ENCODE data around the gene DOCK2.

The DOCK2 gene

DNA sequence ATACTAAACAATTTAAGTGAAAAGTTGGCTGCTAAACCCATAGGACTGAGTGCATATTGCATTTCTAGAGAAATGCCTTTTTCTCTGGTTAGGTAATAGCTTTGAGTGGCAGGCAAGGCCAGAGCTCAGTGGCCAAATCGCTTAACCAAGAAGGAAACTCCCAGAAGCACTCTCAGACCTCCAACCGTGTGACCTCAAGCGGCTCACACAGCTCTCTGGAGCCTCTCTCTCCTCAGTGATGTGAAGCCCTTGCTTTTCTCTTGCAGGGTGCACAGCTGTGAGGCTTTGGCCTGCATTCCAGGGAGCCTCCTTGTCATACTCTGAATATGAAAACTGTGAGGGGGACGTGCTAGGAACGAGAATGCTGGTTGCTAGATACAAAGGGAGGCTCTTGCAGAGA lies 236.6 kb downstream of the DOCK2 start:
- no peak for DNase-seq

GRCh38 chr5:169874621-169875020 lies 237.5 kb downstream of the DOCK2 start:
- DNase-seq = no peak

GRCh38 chr5:169875091-169875728 lies 238.1 kb downstream of the DOCK2 start:
- no peak for DNase-seq

DNA sequence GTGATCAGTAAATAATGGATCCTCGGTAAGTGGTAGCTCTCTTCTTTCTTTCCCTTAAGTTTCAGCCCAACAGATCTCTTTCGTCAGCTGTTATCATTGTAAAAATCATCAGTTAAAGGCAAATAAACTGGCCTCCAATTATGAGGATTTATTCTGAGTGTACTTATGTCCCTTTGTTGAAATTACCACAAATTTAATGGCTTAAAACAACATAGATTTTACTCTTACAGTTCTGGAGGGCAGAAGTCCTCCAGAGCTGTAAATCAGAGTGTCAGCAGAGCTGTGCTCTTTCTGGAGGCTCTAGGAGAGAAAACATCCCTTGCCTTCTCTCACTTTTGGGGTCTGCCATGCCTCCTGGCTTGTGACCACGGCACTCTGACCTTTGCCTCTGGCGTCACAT lies 238.7 kb downstream of the DOCK2 start:
- no peak for DNase-seq

DNA sequence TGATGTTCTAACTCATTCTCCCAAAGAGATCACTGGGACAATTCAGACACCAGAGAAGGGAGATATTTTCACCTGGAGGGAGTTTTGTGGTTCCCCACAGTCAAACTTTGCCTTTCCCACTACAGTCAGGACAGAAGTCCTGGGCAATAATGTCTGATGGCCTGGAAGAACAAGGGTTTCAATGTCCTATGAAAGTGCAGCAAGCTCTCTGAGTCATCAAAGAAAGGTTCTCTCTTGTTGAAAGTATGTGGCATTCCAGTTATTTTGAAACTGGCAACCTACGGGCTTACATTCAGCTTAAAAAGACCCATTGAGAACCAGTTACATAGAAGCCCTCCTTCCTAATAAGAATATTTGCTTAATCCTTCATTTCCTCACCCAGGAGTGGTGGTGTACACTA lies 239.3 kb downstream of the DOCK2 start:
- DNase-seq = no peak

DNA sequence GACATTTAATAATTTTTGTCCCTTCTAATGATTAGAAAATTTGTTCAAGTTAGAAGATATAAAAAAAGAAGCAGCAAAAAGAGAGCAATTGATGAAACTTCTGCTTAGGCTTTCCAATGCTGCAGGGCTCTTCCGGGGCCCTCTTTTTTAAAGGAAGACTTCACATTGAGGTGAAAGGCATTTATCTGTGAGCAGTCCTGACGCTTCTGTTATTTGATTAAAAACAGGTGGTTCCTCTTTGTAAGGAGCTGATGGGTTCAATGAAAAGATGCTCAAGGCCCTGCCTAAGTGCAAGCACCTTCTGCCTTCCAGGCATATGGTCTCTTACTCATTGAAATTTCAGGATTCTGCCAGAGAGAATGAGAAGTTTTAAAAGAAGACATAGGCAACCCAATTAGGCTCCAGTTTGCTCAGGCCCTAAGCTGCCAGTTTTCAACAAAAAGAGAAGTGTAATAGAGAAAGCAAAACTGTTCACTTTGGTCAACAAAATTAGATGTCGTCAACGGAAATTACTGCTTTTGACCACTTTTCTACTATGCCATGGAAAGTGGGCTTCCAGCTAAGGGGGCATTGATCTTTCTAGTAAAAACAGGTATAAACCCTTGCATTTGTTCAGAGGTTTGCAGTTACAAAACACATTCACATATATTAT lies 243.1 kb downstream of the DOCK2 start:
- DNase-seq = no peak

DNA sequence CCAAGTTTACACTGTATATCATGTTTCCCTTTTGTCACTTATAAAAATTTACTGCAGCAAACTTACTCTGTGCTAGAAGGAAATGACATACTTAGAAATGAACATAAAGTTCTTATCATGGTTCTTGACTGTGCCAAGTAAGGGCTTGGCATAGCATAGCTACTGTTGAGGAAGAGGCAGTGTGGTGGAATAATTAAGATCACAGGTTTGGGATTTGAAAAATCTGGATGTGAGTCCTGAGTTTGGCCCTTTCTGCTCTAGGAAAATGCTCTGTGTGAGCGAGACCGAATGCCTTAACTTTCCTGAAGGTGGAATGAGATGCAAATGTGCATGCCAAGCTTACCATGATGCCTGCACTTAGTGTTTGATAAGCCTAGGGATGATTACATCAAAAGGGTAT lies 243.7 kb downstream of the DOCK2 start:
- DNase-seq = no peak

- no peak for DNase-seq
These were observed 244.7 kb downstream of the DOCK2 start for GRCh38 chr5:169881702-169882303.

GRCh38 chr5:169886033-169886432 lies 249.0 kb downstream of the DOCK2 start:
- DNase-seq = no peak

- DNase-seq = no peak
These were observed 249.6 kb downstream of the DOCK2 start for GRCh38 chr5:169886677-169887076.

- DNase-seq = no peak
These were observed 252.5 kb downstream of the DOCK2 start for GRCh38 chr5:169889572-169889971.

DNA sequence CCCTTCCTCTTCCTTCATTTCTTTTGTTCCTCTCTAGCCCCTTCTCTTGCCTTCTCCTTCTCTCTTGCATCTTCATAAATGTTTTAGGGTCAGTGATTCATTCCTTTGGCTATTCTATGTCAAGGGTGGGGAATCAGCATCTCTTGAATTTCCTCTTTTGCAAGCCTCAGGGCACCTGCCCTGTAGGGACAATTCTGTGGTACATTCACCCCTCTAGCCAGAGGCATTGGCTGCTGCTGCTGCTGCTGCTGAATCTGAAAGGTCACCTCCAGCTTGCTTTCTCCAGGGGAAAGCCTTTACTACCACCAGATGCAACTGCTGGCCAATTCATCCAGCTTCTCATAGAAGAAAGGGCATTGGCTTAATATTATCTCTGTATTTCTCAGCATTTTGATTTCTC lies 255.9 kb downstream of the DOCK2 start:
- no peak for DNase-seq

- no peak for DNase-seq
These were observed 256.5 kb downstream of the DOCK2 start for GRCh38 chr5:169893571-169893970.

- DNase-seq = no peak
These were observed 258.9 kb downstream of the DOCK2 start for GRCh38 chr5:169895926-169896325.

- DNase-seq = no peak
These were observed 260.4 kb downstream of the DOCK2 start for GRCh38 chr5:169897481-169897880.

- no peak for DNase-seq
These were observed 264.8 kb downstream of the DOCK2 start for GRCh38 chr5:169901896-169902295.

GRCh38 chr5:169904059-169904458 lies 267.0 kb downstream of the DOCK2 start:
- no peak for DNase-seq

DNA sequence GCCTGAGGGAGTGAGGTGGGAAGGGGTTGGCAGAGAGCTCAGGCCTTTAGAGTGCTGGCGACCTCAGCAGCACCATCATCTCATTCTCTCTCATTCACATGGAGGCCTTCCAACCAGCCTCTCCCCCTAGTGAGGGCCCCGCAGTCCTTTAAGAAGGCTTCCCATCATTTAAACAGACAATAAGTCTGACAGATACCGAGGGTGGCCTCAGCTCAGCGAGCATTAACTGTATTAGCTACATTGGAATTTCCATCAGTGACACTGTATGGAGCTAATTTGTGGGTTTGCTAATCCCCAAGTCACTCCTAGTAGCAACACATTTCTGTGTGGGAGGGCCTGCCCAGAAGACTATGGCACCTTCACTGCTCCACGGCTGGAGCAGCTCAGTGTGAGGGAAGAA lies 267.4 kb downstream of the DOCK2 start:
- no peak for DNase-seq

DNA sequence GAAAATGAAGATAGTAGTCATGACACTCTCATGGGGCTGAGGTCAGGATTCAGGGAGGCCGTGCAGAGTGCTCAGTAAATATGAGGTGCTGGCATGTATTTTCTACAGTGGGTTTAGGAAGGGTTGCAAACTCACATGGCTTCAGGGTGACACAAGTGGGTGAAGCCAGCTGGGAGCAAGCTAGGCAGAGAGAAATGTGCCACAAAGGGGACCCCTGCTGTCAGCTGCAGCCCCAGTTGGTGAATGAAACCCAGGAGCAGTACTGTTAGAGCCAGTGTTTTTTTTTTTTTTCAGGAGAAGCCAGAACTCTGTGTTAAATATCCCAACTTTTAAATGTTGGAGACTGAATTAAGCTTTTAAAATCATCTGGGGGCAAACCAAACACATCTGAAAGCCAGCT lies 267.9 kb downstream of the DOCK2 start:
- no peak for DNase-seq

DNA sequence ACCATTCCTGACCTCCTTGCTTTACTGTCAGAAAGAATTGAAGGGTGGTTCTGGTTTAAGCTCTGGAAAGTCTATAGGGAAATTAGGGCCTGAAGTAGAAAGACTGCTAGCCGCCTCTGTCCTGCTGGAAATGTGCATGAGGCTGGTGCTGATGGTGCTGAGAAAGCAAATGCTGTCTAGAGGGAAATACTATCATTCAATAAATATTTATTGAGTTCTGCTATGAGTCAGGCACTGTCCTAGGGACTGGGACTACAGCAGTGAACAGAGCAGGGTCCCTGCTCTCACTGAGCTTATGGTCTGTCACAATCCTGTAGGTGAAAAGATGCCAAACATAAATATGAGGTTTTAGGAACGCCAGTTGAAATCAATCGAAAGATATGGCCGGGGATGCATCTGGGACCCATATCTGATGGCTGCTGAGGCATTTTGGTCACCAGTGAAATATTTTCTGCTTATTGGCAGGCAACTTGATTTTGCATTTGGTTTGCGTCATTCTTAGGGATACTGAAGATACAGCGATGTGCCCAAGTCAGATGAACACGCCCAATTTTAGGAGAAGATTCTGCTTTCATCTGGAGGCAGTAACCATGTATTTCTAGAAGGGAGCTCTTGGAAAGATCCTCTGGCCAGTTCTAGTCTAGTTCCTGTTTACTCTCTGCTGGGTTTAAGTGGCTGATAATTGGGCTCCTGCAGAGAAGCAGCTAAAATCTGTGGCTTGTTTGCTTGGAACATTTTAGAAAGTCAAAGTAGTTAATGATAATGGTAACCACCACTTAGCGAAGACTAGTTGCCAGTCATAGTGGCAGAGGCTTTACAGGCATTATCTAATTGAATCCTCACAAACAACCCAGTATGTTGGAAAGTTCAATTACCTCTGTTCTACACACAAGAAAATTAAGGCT lies 269.9 kb downstream of the DOCK2 start:
- no peak for DNase-seq

- no peak for DNase-seq
These were observed 271.8 kb downstream of the DOCK2 start for GRCh38 chr5:169908864-169909263.

DNA sequence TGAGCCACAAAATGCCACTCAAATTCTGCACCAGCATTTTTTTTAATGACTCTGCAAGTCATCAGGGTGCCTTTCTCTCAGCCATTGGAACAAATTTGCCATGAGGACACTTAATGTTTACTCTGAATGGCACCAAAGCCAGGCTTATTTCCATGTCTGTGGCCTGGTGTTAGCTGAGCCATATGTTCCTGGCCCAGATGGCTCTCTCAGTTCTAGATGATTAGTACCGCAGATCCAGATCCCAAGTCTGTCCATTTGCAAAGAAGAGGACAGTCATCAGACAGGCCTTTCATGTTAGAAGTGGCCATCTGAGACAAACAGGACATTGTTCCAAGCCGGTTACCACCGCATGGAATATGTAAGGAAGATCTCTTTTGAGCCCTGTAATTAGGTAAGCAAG lies 272.9 kb downstream of the DOCK2 start:
- DNase-seq = peak; percentile 32 to 63

DNA sequence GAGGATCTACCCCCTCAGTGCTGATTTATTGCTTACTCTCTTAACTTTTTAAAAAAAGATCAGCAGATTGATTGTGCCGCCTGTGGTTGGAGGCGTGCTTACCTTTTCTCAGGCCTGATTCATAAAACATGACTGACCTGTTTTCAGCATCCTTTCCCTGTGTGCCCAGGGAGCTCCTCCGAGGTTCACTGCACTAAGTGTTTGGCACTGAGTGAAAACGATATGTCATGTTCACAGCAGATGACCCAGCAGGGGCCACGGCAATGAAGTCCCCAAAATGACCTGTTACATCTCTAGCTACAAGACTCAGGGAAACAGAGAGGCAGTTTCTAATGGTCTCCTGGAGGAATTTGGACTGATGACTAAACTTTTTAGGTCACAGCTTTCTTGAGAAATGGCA lies 273.3 kb downstream of the DOCK2 start:
- DNase-seq = peak in 1 of 2 experiments; percentile 55
